Mucosa of gallbladder (tissue), 1 donor: Measurements from ENCODE around the gene THADA. TPM values are rescaled to one million over a fixed set of nuclear protein-coding genes. Genes with fewer than 3 reads are reported as not detected.

Experiments used
- DNase-seq: peaks from one replicate; pipeline ENCODE4 v3.0.0-alpha.2; 2020; ENCODE audit warnings: low spot score
- total RNA-seq: library from RNA; stranded (reverse); gene quantifications from one replicate; pipeline ENCODE4 v1.2.1, GENCODE V29; 2021
- donor health status: DM: no; HTN: no; CAD: no.

Gene THADA
- total RNA-seq, 1 donor from 2014 or later, result 35.9 TPM

GRCh38 chr2:43325107-43325811 lies 270.6 kb downstream of the THADA start:
- no peak for DNase-seq

- DNase-seq, result peak; percentile 18
These were observed 271.4 kb downstream of the THADA start for GRCh38 chr2:43324259-43325106.

- no peak for DNase-seq
These were observed 272.0 kb downstream of the THADA start for GRCh38 chr2:43323857-43324256.

- DNase-seq, result no peak
These were observed 274.4 kb downstream of the THADA start for GRCh38 chr2:43321446-43321845.

- no peak for DNase-seq
These were observed 276.3 kb downstream of the THADA start for GRCh38 chr2:43319541-43319940.

GRCh38 chr2:43318791-43319190 lies 277.0 kb downstream of the THADA start:
- no peak for DNase-seq

GRCh38 chr2:43317680-43318079 lies 278.2 kb downstream of the THADA start:
- no peak for DNase-seq

- DNase-seq, result no peak
These were observed 278.6 kb downstream of the THADA start for GRCh38 chr2:43317194-43317593.

- DNase-seq, result no peak
These were observed 280.4 kb downstream of the THADA start for GRCh38 chr2:43315482-43315881.

- no peak for DNase-seq
These were observed 281.4 kb downstream of the THADA start for GRCh38 chr2:43314299-43314927.

- no peak for DNase-seq
These were observed 282.2 kb downstream of the THADA start for GRCh38 chr2:43313642-43314017.

GRCh38 chr2:43312755-43313641 lies 282.8 kb downstream of the THADA start:
- no peak for DNase-seq

GRCh38 chr2:43311276-43311675 lies 284.6 kb downstream of the THADA start:
- no peak for DNase-seq

- no peak for DNase-seq
These were observed 285.9 kb downstream of the THADA start for GRCh38 chr2:43309935-43310334.

- DNase-seq, result no peak
These were observed 287.9 kb downstream of the THADA start for GRCh38 chr2:43307973-43308372.

- DNase-seq, result no peak
These were observed 288.8 kb downstream of the THADA start for GRCh38 chr2:43307046-43307445.

GRCh38 chr2:43306197-43306596 lies 289.6 kb downstream of the THADA start:
- no peak for DNase-seq

GRCh38 chr2:43305517-43305916 lies 290.3 kb downstream of the THADA start:
- DNase-seq, result peak; percentile 59

GRCh38 chr2:43305012-43305411 lies 290.8 kb downstream of the THADA start:
- DNase-seq, result no peak

GRCh38 chr2:43303889-43304288 lies 291.9 kb downstream of the THADA start:
- no peak for DNase-seq

GRCh38 chr2:43302961-43303494 lies 292.8 kb downstream of the THADA start:
- DNase-seq, result no peak
